Kidney glomerular epithelial cell (primary cell): Measurements from ENCODE around the gene SND1.

ENCODE experiments used
- DNase-seq: peaks from one replicate; lab custom pipeline; 2025; lab: John Stamatoyannopoulos, UW

Gene SND1

GRCh38 chr7:127768241-127768640, 116.2 kb downstream of the SND1 start:
- DNase-seq: no peak

- DNase-seq: no peak
These were observed 117.1 kb downstream of the SND1 start for GRCh38 chr7:127769137-127769536.

GRCh38 chr7:127769696-127770400, 117.9 kb downstream of the SND1 start:
- DNase-seq: no peak

- no peak for DNase-seq
These were observed 118.9 kb downstream of the SND1 start for GRCh38 chr7:127770885-127771284.

DNA sequence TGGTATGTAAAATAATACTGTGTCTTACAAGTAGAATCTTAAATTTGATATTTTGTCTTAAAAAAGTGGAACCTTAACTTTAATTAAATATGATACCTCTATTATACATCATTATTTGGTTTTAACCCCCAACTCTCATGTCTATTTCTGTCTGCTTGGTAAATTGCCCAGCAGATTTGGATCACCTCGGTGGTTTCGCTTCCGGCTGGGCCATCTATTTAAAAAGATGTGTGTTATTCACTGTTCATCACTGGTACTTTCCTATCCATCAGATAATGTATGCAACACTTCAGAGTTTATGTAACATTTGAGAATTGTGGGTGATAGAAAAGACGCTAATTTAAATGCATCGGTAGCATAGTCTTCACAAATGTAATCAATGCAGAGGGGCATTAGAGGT, 119.7 kb downstream of the SND1 start:
- DNase-seq: no peak

DNA sequence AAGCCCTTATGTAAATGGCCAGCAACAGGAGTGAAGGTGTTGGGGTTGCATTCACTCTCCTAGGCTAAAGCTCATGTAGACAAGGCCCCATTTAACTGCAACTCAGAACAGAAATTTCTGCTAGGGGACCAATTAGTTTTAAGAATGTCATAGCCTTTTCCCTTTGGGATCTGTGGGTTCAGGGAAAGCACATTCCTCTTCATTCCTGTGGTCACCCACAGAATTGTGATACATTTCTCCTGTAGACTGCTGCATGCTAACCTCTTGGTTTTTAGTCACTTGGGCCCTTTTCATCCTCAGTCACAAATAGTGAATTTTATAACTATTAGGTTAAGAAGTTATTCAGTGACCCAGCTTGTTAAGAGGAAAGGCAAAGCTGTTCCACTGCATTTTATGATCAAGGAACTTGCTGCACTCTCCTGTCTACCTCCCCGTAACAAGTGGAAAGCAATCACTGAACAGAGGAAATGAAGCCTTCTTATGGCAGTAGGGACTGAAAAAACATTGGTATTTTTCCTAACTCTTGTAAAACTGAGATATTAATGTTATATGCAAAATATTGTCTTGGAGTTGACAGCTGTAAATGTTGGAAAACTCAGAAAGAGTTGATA, 124.9 kb downstream of the SND1 start:
- DNase-seq: peak; percentile 56

- no peak for DNase-seq
These were observed 128.5 kb downstream of the SND1 start for GRCh38 chr7:127780489-127780888.

GRCh38 chr7:127781081-127781480, 129.1 kb downstream of the SND1 start:
- no peak for DNase-seq

DNA sequence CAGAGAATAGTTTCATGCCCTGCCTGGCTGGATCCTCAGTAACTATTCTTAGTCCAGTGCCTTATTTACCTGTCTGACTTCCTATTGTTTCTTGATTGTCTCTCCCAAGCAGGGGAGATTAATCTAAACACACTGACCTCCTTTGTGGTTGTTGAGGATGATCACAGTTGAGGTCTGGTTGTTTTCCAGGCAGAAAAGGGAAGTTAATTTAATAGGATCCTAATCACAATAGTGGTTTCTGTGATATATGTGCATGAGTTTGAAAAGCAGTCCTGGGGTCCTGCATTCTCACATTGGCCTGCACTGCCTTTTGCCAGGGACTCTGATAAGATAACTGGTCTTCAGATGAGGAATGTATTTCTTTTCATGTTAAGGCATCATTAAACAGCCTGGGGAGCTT, 130.1 kb downstream of the SND1 start:
- DNase-seq: no peak

GRCh38 chr7:127782654-127783559, 130.9 kb downstream of the SND1 start:
- DNase-seq: no peak

GRCh38 chr7:127786184-127786583, 134.2 kb downstream of the SND1 start:
- DNase-seq: no peak

DNA sequence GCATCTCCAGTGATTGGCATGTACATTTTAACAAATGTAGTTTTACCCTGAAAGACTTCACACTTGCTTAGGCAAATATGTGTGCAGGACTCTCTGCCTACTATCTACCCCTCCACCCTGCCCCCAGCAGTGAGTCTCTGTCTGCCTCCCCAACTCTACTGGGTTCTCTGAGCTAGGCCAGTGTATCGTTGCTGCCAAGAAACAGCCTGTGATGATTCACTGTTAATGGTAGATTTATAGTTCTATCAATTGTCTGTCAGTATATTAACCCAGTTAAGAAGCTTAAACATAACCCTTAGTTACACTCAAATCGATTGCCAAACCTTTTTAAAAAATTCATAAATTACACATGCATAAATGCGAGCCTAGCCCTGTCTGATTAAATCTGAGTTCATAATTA, 137.0 kb downstream of the SND1 start:
- no peak for DNase-seq

DNA sequence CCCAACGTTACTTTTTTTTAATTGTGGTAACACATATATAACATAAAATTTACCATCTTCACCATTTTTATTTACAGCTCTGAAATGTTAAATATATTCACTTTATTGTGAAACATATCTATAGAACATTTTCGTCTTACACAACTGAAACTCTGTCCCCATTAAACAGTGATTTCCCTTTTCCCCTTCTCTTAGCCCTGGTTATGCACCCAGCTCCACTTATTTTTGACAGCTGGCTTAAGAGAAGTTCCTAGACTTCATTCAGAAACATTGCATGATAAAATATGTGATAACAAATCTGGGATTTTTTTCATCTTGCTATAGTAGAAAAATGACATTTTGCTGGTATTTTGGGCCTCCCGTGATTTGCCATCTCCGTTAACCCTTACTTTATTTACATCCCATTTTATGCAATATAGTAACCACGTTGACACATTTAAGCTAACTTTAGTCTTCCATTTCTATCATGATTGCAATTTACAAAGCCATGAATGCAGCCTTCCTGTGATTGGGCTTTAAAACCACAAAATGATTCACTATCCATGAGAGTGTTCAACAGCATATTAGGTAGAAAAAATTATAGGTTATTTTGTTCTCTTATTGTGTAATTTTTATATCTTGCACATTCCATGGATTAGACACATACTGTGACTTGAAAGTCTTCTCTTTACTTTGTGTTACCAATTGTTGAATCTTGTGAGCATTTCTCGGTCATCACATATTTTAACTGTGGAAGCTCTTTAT, 139.6 kb downstream of the SND1 start:
- DNase-seq: no peak

- DNase-seq: no peak
These were observed 140.7 kb downstream of the SND1 start for GRCh38 chr7:127792528-127793342.

- DNase-seq: no peak
These were observed 141.6 kb downstream of the SND1 start for GRCh38 chr7:127793582-127793981.

GRCh38 chr7:127794136-127794535, 142.1 kb downstream of the SND1 start:
- DNase-seq: no peak

- DNase-seq: no peak
These were observed 142.6 kb downstream of the SND1 start for GRCh38 chr7:127794551-127794950.

DNA sequence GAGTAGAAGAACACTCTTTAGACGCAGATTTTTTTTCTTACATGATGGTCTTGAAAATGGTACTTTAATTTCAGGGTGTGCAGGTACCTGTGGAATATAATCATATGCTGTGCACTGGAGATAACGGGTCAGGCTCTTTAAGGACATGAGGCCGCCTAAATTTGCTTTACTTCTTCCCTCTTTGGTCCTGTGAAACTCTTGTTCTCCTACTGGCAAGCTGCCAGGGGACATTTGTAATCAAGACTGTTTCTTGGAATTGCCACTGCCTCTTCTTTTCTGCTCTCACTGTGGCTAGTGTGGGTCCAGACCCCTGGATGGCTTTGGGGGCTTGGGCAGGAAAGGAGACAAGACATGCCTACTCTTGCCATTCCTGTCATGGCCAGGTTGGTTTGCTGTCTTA, 146.0 kb downstream of the SND1 start:
- no peak for DNase-seq

DNA sequence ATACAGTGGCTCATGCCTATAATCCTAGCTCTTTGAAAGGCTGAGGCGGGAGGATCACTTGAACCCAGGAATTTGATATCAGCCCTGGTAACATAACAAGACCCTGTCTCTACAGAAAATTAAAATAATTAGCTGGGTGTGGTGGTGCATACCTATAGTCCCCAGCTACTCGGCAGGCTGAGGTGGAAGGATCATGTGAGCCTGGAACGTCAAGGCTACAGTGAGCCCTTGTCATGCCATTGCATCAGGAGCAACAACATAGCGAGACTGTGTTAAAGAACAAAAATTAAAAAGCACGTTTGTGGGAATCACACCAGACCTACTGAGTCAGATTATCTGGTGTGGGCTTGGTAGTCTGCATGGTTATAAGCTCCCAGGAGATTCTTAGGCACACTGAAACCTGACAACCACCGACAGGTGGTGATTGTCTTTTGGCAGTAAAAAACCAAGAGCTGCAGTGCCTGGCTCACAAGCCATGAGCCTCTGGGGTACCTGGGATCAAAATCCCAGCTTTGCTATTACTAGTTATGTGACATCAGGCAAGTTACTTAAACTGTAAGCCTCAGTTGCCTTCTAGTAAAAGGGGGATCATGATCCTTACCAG, 146.9 kb downstream of the SND1 start:
- DNase-seq: no peak

DNA sequence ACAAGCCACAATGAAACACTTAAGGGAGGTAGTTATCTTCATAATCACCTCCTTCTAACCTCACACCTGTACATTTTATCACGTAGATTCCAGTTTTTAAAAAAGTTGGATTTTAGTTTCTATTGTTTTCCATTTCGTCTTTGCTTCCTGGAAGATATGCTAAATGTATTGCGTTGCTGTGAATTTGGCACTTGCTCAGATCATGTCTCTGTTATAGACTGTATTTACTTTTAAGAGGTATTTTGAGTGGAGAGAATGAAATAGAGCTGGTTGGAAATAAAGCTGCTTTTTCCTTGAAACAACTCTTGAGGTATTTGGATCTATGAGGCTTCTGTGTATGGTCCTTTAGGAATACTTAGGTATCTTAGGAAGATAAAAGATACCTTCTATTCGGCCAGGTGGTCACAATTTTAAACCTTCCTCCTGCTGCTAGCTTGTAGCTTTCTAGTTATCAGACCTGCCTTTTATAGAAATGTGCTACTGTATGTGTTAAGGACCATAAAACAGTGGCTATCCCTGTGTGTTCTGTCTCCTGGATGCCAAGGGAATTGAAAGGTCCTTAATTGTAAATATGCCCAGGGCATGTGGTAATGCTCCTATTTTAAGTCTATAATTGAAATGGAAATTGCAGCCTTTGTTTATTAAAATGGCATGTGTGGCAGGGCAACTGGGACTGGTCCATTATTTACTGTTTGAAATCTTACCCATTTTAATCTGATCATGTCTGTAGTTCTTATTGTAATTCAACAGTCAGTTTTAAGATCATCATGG, 147.7 kb downstream of the SND1 start:
- no peak for DNase-seq
